Nephron progenitor cell (in vitro differentiated cells): Measurements from ENCODE around the gene NUDT1.

ENCODE experiments used
- DNase-seq: peaks from one replicate; pipeline ENCODE4 v3.0.0; 2021
- H3K27ac Mint-ChIP-seq: 2 replicates; pipeline ENCODE4 v1.8.0; 2021; ENCODE audit warnings: mild to moderate bottlenecking, moderate library complexity, mixed read lengths
- H3K27me3 Mint-ChIP-seq: 2 replicates; pipeline ENCODE4 v1.8.0; 2021; ENCODE audit warnings: mild to moderate bottlenecking, low read depth, mixed read lengths; ENCODE audit not compliant: poor library complexity
- H3K36me3 Mint-ChIP-seq: 2 replicates; pipeline ENCODE4 v1.8.0; 2021; ENCODE audit warnings: low read depth, mixed read lengths
- H3K4me1 Mint-ChIP-seq: 2 replicates; pipeline ENCODE4 v1.8.0; 2021; ENCODE audit warnings: mixed read lengths
- H3K4me3 Mint-ChIP-seq: 2 replicates; pipeline ENCODE4 v1.8.0; 2021; ENCODE audit warnings: mild to moderate bottlenecking, moderate library complexity, mixed read lengths
- H3K9me3 Mint-ChIP-seq: 2 replicates; pipeline ENCODE4 v1.8.0; 2021; ENCODE audit warnings: mild to moderate bottlenecking, moderate library complexity, mixed read lengths
- CTCF ChIP-seq: fragments of 200-600 bp; sonication (generic); IDR thresholded peaks from 2 replicates; pipeline ENCODE4 v1.5.0; 2021; ENCODE audit warnings: antibody characterized with exemption

Gene NUDT1

DNA sequence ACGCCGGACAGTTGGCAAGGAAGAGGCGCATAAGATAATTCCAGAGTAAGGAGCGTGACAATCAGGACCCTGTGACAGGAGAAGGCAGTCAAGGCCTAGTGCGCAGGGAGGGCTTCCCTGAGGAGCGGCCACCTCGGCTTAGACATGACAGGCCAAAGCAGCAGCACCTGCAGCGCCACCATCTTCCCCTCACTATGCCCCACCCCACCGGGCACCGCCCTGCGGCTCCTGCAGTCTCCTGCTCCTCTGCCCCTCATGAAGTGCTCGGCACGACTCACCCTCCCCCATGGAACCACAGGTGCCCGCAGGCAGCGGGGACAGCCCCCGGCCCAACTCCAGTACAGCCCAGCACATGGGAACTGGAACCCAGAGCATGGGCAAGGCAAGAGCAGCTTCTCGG, 21.1 kb upstream of the NUDT1 start:
- Mint-ChIP-seq H3K36me3 (peaks cover 36% of the 10 kb centered on the region), H3K27me3 (no peaks in the 10 kb centered on the region), H3K27ac (no peak overlapping the region), H3K4me1 (no peaks in the 10 kb centered on the region), H3K4me3 (no peak overlapping the region), H3K9me3 (no peaks in the 10 kb centered on the region)
- DNase-seq: no peak
- TF ChIP-seq CTCF: no peak

- no peak overlapping the region for H3K27ac Mint-ChIP-seq
- H3K9me3 Mint-ChIP-seq: no peaks in the 10 kb centered on the region
- no peak overlapping the region for H3K4me3 Mint-ChIP-seq
- no peak for DNase-seq
- H3K36me3 Mint-ChIP-seq: peaks cover 34% of the 10 kb centered on the region
- H3K4me1 Mint-ChIP-seq: no peaks in the 10 kb centered on the region
- H3K27me3 Mint-ChIP-seq: no peaks in the 10 kb centered on the region
- no peak for TF ChIP-seq CTCF
Observed at GRCh38 chr7:2222516-2222915, 19.5 kb upstream of the NUDT1 start.

DNA sequence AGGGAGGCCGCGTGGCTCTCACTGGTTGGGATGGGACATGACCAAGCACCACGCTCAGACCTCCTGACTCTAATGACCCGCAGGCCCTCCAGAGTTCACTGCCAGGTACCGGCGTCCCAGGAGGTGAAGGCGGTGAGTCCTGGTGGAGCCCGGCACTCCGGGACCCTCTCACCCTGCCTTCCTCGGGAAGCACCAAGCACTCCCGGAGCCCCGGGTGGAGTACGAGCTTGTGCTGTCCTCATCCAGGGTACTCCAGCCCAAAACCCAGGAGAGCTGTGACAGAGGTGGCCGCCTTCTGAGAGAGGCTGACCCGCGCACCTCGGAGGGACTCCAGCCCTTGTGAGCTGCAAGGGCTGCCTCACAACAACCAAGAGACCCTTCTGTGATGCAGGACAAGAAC, 18.7 kb upstream of the NUDT1 start:
- no peak for DNase-seq
- Mint-ChIP-seq H3K4me1 (no peaks in the 10 kb centered on the region), H3K27me3 (no peaks in the 10 kb centered on the region), H3K36me3 (peaks cover 37% of the 10 kb centered on the region), H3K27ac (no peak overlapping the region), H3K4me3 (no peak overlapping the region), H3K9me3 (no peaks in the 10 kb centered on the region)
- no peak for TF ChIP-seq CTCF

- peaks cover 1% of the 10 kb centered on the region for H3K4me1 Mint-ChIP-seq
- no peak overlapping the region for H3K4me3 Mint-ChIP-seq
- H3K36me3 Mint-ChIP-seq: peaks cover 39% of the 10 kb centered on the region
- no peak overlapping the region for H3K27ac Mint-ChIP-seq
- TF ChIP-seq CTCF: no peak
- H3K27me3 Mint-ChIP-seq: no peaks in the 10 kb centered on the region
- H3K9me3 Mint-ChIP-seq: no peaks in the 10 kb centered on the region
- no peak for DNase-seq
Observed at GRCh38 chr7:2224491-2224928, 17.5 kb upstream of the NUDT1 start.

GRCh38 chr7:2224934-2225333, 17.1 kb upstream of the NUDT1 start:
- Mint-ChIP-seq H3K4me1 (peaks cover 5% of the 10 kb centered on the region), H3K4me3 (no peak overlapping the region), H3K27ac (no peak overlapping the region), H3K27me3 (no peaks in the 10 kb centered on the region), H3K36me3 (peaks cover 44% of the 10 kb centered on the region), H3K9me3 (no peaks in the 10 kb centered on the region)
- no peak for DNase-seq
- no peak for TF ChIP-seq CTCF

DNA sequence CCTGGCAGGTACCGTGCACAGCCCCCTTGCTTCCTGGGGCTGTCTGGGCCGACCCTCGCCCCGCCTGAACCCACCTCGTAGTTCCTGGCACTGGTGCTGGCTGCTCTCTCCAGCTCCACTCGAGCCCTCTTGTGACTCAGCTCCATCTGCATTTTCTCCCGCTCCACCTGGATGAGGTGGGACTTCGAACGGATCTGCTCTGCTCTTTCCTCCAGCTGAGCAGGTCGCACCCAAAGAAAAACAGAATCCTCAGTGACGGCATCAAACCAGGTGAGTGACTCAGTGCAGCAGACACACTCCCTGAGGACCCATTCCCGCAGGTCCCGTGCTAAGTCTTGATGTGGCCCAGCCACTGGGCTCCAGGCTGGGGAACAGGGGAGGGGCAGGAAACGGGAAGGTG, 16.7 kb upstream of the NUDT1 start:
- no peak for DNase-seq
- no peak overlapping the region for H3K27ac Mint-ChIP-seq
- no peak for TF ChIP-seq CTCF
- H3K36me3 Mint-ChIP-seq: peaks cover 46% of the 10 kb centered on the region
- H3K27me3 Mint-ChIP-seq: no peaks in the 10 kb centered on the region
- no peak overlapping the region for H3K4me3 Mint-ChIP-seq
- H3K4me1 Mint-ChIP-seq: peaks cover 9% of the 10 kb centered on the region
- no peaks in the 10 kb centered on the region for H3K9me3 Mint-ChIP-seq
